Choroid plexus epithelial cell (primary cell): ENCODE measurements around the gene LY6G5C.
"Not testable (repeated sequence)": the region's sequence is repeated elsewhere in the genome, so short reads cannot be mapped to it uniquely, and the experiment has no call there.

ENCODE experiments used
- DNase-seq: peaks from one replicate; pipeline ENCODE4 v3.0.0-alpha.2; 2010; ENCODE audit warnings: low read depth
- H3K4me3 ChIP-seq: 2 replicates; pipeline ENCODE4 v1.5.1; 2011; ENCODE audit warnings: low read depth, mild to moderate bottlenecking, control low read depth, low read length, moderate library complexity
- CTCF ChIP-seq: conservative IDR thresholded peaks from 2 replicates; pipeline ENCODE4 v1.5.1; 2011; ENCODE audit warnings: low read depth, mild to moderate bottlenecking, control low read depth, inconsistent platforms, low read length, moderate library complexity

LY6G5C gene

GRCh38 chr6:31712296-31712695 is 31.4 kb upstream of the LY6G5C start:
- no peak for DNase-seq
- no peak for TF ChIP-seq CTCF
- H3K4me3 ChIP-seq = no peak overlapping the region

GRCh38 chr6:31711233-31711632 is 30.4 kb upstream of the LY6G5C start:
- no peak overlapping the region for H3K4me3 ChIP-seq
- no peak for TF ChIP-seq CTCF
- DNase-seq = no peak

GRCh38 chr6:31710523-31711219 is 29.8 kb upstream of the LY6G5C start:
- DNase-seq = no peak
- no peak overlapping the region for H3K4me3 ChIP-seq
- TF ChIP-seq CTCF = no peak

DNA sequence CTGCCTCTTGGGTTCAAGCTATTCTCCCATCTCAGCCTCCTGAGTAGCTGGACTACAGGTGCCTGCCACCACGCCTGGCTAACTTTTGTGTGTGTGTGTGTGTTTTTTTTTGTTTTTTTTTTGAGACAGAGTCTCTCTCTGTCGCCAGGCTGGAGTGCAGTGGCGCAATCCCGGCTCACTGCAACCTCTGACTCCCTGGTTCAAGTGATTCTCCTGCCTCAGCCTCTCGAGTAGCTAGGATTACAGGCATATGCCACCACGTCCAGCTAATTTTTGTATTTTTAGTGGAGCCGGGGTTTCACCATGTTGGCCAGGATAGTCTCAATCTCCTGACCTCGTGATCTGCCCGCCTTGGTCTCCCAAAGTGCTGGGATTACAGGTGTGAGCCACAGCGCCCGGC is 28.3 kb upstream of the LY6G5C start:
- DNase-seq, H3K4me3 ChIP-seq: not testable (repeated sequence)

- TF ChIP-seq CTCF = no peak
- H3K4me3 ChIP-seq = no peak overlapping the region
- DNase-seq = no peak
These were observed 27.4 kb upstream of the LY6G5C start for GRCh38 chr6:31708224-31708623.

DNA sequence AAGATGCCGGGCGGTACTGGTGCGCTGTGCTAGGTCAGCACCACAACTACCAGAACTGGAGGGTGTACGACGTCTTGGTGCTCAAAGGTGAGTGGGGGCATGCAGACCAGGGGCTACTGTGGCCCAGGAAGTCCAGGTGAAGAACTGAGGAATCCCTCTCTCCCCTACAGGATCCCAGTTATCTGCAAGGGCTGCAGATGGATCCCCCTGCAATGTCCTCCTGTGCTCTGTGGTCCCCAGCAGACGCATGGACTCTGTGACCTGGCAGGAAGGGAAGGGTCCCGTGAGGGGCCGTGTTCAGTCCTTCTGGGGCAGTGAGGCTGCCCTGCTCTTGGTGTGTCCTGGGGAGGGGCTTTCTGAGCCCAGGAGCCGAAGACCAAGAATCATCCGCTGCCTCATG is 26.8 kb upstream of the LY6G5C start:
- H3K4me3 ChIP-seq = no peak overlapping the region
- DNase-seq = no peak
- no peak for TF ChIP-seq CTCF

DNA sequence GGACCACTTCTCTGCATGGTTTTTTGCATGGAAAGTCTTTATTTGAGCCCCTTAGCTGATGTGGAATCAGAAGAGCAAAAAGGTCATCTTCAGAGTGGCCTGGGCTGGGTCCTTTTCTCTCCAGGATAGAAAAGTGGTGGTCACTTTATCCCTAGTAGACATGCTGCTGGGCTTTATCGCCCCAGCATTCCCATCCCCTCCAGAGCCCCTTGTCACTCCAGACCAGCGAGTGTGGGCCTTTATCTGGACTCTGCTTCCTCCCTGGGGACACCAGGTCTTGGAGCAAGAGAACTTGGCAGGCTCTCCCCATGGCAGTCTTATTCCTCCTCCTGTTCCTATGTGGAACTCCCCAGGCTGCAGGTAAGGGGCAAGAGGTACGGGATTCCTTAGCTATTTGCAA is 25.7 kb upstream of the LY6G5C start, which contains the start of gene LY6G6F:
Gene LY6G6F, plus strand, starts transcription at position 268 of the 400 bp plus-strand sequence. Its CDS starts 41 bp downstream, at position 309.
- no peak for DNase-seq
- no peak for TF ChIP-seq CTCF
- H3K4me3 ChIP-seq = no peak within 1 kb of the TSS
